HL-60 (cell line): ENCODE measurements around the gene TCTN3.

ENCODE experiments used
- GABPA ChIP-seq: IDR thresholded peaks from 2 replicates; pipeline ENCODE4 v1.6.1; 2012; ENCODE audit warnings: low read depth
- POLR2AphosphoS5 ChIP-seq: IDR thresholded peaks from 2 replicates; pipeline ENCODE4 v1.6.1; 2012; ENCODE audit warnings: low read depth
- REST ChIP-seq: IDR thresholded peaks from 2 replicates; pipeline ENCODE4 v1.6.1; 2012; ENCODE audit warnings: low read depth; ENCODE audit not compliant: insufficient replicate concordance
- SPI1 ChIP-seq: IDR thresholded peaks from 2 replicates; pipeline ENCODE4 v1.6.1; 2012; ENCODE audit warnings: low read depth, mild to moderate bottlenecking, borderline replicate concordance
- TF ChIP-seq, protein P1 (sequence below): IDR thresholded peaks from one replicate; pipeline ENCODE4 v1.5.1; 2011; ENCODE audit warnings: low read length, control low read depth, inconsistent platforms; ENCODE audit not compliant: insufficient read depth

DNA sequence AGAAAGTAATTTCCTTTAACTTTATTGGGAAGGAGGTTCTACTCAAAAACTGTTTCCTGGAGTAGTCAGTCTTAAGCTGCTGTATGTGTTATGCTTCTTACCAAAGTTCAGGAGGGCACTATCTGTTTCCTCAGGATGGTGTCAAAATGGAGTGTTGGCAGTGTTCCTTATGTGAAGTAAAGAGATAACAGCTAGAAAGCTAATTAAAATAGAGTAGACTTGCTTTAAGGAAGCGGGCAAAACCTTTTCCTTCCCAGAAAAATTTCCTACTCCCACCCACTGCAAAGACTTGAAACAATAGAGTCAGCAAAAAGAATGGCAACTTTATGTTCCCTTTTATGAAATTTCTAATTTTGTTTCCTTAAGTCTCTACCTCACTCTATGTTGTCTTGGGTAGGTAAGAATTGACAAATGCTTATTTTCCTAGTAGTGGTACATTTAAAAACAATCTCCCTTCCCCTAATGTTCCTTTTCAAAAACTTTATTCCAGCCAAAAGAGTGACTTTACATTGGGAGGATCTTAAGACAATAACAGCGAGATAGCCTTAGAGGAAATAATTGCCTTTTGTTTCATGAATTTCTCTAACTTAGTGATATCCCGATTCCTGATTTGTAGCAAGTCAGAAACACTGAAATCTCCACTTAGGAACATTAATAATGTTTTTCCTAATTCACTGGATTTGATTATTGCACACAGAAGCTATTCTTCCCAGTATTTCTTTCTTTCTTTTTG, 35.8 kb upstream of the TCTN3 start:
- no peak for TF ChIP-seq REST
- TF ChIP-seq, protein P1, sequence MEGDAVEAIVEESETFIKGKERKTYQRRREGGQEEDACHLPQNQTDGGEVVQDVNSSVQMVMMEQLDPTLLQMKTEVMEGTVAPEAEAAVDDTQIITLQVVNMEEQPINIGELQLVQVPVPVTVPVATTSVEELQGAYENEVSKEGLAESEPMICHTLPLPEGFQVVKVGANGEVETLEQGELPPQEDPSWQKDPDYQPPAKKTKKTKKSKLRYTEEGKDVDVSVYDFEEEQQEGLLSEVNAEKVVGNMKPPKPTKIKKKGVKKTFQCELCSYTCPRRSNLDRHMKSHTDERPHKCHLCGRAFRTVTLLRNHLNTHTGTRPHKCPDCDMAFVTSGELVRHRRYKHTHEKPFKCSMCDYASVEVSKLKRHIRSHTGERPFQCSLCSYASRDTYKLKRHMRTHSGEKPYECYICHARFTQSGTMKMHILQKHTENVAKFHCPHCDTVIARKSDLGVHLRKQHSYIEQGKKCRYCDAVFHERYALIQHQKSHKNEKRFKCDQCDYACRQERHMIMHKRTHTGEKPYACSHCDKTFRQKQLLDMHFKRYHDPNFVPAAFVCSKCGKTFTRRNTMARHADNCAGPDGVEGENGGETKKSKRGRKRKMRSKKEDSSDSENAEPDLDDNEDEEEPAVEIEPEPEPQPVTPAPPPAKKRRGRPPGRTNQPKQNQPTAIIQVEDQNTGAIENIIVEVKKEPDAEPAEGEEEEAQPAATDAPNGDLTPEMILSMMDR = no peak
- TF ChIP-seq POLR2AphosphoS5 = no peak
- TF ChIP-seq GABPA = no peak
- TF ChIP-seq SPI1 = no peak
